Sigmoid colon (tissue), 4 donors: ENCODE measurements around the gene EDEM2.

Experiments used
- EP300 ChIP-seq, 4 donors: sonication (generic); formaldehyde crosslinking; IDR thresholded peaks; one replicate each; pipeline ENCODE4 v1.6.1; 2017; ENCODE audit warnings: antibody characterized with exemption in 4 of 4
- POLR2A ChIP-seq, 2 donors: fragments of 450-650 bp; IDR thresholded peaks; one replicate each; pipeline ENCODE4 v1.6.1; 2016; ENCODE audit warnings: antibody characterized with exemption in 2 of 2, mild to moderate bottlenecking in 2 of 2, moderate library complexity in 2 of 2
- TF ChIP-seq, protein P1 (sequence below), 4 experiments: fragments of 450-650 bp in 3 of 4; fragments of 200-600 bp in 1 of 4; IDR thresholded peaks; one replicate each; pipeline ENCODE4 v1.5.1; 2016 to 2019; ENCODE audit warnings: antibody characterized with exemption in 4 of 4, mild to moderate bottlenecking in 3 of 4, moderate library complexity in 2 of 4

DNA sequence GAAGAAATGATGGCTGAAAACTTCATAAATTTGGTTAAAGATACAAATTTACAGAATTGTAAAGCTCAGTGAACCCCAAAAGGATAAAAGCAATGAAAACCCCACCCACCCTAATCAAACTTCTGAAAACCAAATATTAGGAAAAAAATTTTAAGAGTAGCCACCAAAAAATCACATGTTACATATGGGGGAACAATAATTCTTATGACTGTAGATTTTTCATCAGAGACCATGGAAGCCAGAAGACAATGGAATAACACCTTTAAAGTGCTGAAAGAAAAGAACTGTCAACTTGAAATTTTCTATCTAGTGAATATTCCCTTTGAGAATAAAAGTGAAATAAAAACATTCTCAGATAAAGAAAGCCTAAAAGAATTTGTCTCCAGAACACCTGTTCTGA lies 49.2 kb upstream of the EDEM2 start:
- TF ChIP-seq POLR2A (IDR thresholded peaks at IDR 0.05): no peak
- TF ChIP-seq, protein P1, sequence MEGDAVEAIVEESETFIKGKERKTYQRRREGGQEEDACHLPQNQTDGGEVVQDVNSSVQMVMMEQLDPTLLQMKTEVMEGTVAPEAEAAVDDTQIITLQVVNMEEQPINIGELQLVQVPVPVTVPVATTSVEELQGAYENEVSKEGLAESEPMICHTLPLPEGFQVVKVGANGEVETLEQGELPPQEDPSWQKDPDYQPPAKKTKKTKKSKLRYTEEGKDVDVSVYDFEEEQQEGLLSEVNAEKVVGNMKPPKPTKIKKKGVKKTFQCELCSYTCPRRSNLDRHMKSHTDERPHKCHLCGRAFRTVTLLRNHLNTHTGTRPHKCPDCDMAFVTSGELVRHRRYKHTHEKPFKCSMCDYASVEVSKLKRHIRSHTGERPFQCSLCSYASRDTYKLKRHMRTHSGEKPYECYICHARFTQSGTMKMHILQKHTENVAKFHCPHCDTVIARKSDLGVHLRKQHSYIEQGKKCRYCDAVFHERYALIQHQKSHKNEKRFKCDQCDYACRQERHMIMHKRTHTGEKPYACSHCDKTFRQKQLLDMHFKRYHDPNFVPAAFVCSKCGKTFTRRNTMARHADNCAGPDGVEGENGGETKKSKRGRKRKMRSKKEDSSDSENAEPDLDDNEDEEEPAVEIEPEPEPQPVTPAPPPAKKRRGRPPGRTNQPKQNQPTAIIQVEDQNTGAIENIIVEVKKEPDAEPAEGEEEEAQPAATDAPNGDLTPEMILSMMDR (IDR thresholded peaks at IDR 0.05): no peak
- no peak for TF ChIP-seq EP300 (IDR thresholded peaks at IDR 0.05)
